Measurements from ENCODE around the gene SLIT1.

DNA sequence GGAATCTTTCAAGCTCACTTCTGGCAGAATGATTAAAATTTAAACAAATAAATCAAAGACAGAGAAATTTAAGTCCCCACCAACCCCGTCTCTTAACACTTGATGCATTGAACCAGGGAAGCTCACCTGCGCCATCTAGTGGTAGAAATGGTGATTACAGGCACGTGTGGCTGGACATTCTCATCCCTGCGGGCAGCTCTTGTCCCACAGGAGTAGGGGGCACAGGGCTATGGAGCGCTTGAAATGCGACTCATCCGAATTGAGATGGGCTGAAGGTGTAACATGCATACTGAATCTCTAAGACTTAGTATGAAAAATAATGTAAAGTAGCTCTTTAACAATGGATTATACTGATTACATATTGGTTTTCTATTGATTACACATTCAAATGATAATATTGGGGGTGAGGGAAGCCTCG is 24.8 kb upstream of the SLIT1 start:
- no peak for TF ChIP-seq POLR2A (IDR thresholded peaks at IDR 0.05)
- TF ChIP-seq, protein P1, sequence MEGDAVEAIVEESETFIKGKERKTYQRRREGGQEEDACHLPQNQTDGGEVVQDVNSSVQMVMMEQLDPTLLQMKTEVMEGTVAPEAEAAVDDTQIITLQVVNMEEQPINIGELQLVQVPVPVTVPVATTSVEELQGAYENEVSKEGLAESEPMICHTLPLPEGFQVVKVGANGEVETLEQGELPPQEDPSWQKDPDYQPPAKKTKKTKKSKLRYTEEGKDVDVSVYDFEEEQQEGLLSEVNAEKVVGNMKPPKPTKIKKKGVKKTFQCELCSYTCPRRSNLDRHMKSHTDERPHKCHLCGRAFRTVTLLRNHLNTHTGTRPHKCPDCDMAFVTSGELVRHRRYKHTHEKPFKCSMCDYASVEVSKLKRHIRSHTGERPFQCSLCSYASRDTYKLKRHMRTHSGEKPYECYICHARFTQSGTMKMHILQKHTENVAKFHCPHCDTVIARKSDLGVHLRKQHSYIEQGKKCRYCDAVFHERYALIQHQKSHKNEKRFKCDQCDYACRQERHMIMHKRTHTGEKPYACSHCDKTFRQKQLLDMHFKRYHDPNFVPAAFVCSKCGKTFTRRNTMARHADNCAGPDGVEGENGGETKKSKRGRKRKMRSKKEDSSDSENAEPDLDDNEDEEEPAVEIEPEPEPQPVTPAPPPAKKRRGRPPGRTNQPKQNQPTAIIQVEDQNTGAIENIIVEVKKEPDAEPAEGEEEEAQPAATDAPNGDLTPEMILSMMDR (IDR thresholded peaks at IDR 0.05) = peak in 1 of 3 donors; percentile 46

Data from lower leg skin (tissue), 3 donors.